Islet of Langerhans (tissue), 1 donor: ENCODE data around the gene ANXA7.
A peak's percentile ranks its signal among the peaks of the same experiment; 100 is the strongest.
"Not testable (repeated sequence)": the region's sequence is repeated elsewhere in the genome, so short reads cannot be mapped to it uniquely, and the experiment has no call there.

ENCODE experiments used
- FAIRE-seq: peaks from one replicate; lab custom pipeline; 2011; peaks lifted over from hg19 to GRCh38; lab: Jason Lieb, UNC

ANXA7 gene

GRCh38 chr10:73407495-73407894 is 6.4 kb downstream of the ANXA7 start:
- no peak for FAIRE-seq

- FAIRE-seq, result no peak
These were observed 7.0 kb downstream of the ANXA7 start for GRCh38 chr10:73406846-73407245.

- no peak for FAIRE-seq
These were observed 8.3 kb downstream of the ANXA7 start for GRCh38 chr10:73405556-73405955.

GRCh38 chr10:73404690-73405089 is 9.2 kb downstream of the ANXA7 start:
- no peak for FAIRE-seq

- no peak for FAIRE-seq
These were observed 12.2 kb downstream of the ANXA7 start for GRCh38 chr10:73401636-73402035.

- FAIRE-seq, result no peak
These were observed 14.8 kb downstream of the ANXA7 start for GRCh38 chr10:73399063-73399462.

- FAIRE-seq, result no peak
These were observed 15.8 kb downstream of the ANXA7 start for GRCh38 chr10:73398024-73398423.

GRCh38 chr10:73394325-73394724 is 19.5 kb downstream of the ANXA7 start:
- not testable (repeated sequence) for FAIRE-seq

- FAIRE-seq, result no peak
These were observed 25.6 kb downstream of the ANXA7 start for GRCh38 chr10:73388228-73388627.

- FAIRE-seq, result no peak
These were observed 27.3 kb downstream of the ANXA7 start for GRCh38 chr10:73386583-73386982.

GRCh38 chr10:73379064-73379748 is 34.7 kb downstream of the ANXA7 start:
- no peak for FAIRE-seq

GRCh38 chr10:73376679-73377078 is 37.2 kb downstream of the ANXA7 start:
- FAIRE-seq, result no peak

GRCh38 chr10:73368238-73368637 is 45.6 kb downstream of the ANXA7 start:
- no peak for FAIRE-seq

GRCh38 chr10:73366381-73367298 is 47.2 kb downstream of the ANXA7 start:
- no peak for FAIRE-seq

- FAIRE-seq, result no peak
These were observed 48.9 kb downstream of the ANXA7 start for GRCh38 chr10:73364964-73365363.

- FAIRE-seq, result no peak
These were observed 54.4 kb downstream of the ANXA7 start for GRCh38 chr10:73359492-73359891.

- peak; percentile 99 for FAIRE-seq
These were observed 55.3 kb downstream of the ANXA7 start, which contains the start of gene CFAP70 for GRCh38 chr10:73358331-73359279. Gene CFAP70, minus strand, starts transcription at chr10:73358864. Its CDS starts 4,068 bp downstream, at chr10:73354796.

- no peak for FAIRE-seq
These were observed 56.0 kb downstream of the ANXA7 start for GRCh38 chr10:73357821-73358220.

- FAIRE-seq, result no peak
These were observed 56.7 kb downstream of the ANXA7 start for GRCh38 chr10:73357166-73357565.

- no peak for FAIRE-seq
These were observed 69.6 kb downstream of the ANXA7 start for GRCh38 chr10:73344269-73344668.

- FAIRE-seq, result no peak
These were observed 73.7 kb downstream of the ANXA7 start for GRCh38 chr10:73340121-73340520.

GRCh38 chr10:73339436-73339835 is 74.4 kb downstream of the ANXA7 start:
- no peak for FAIRE-seq
